Aorta (tissue), 5 donors: ENCODE results near the gene BID. TPM values are rescaled to one million over a fixed set of nuclear protein-coding genes. Genes with fewer than 3 reads are reported as not detected.
A peak's percentile ranks its signal among the peaks of the same experiment; 100 is the strongest.
"Not testable (repeated sequence)": the region's sequence is repeated elsewhere in the genome, so short reads cannot be mapped to it uniquely, and the experiment has no call there.

Experiments
- ATAC-seq: fragments of 200-7000 bp; cut with Tn5 transposase; one replicate; pipeline ENCODE4 v1.9.1; 2022; ENCODE audit warnings: moderate library complexity; ENCODE audit not compliant: low FRiP score
- DNase-seq, 2 donors: peaks; one replicate each; pipeline ENCODE4 v3.0.0-alpha.2; 2020
- H3K27ac ChIP-seq, 2 donors: one replicate each; pipeline ENCODE4 v1.5.1; 2013; ENCODE audit warnings: low read length in 2 of 2, mild to moderate bottlenecking in 2 of 2, moderate library complexity in 2 of 2, control low read depth in 1 of 2, inconsistent platforms in 1 of 2, low read depth in 1 of 2
- H3K27me3 ChIP-seq, 2 donors: one replicate each; pipeline ENCODE4 v1.6.1; 2013; ENCODE audit warnings: control low read depth in 1 of 2, low read length in 1 of 2, mild to moderate bottlenecking in 1 of 2, moderate library complexity in 1 of 2; ENCODE audit not compliant: insufficient read depth in 2 of 2, control insufficient read depth in 1 of 2
- H3K36me3 ChIP-seq, 2 donors: one replicate each; pipeline ENCODE4 v1.6.1; 2013; ENCODE audit warnings: control low read depth in 1 of 2, low read length in 1 of 2, mild to moderate bottlenecking in 1 of 2; ENCODE audit not compliant: insufficient read depth in 2 of 2, control insufficient read depth in 1 of 2
- H3K4me1 ChIP-seq, 2 donors: one replicate each; pipeline ENCODE4 v1.6.1; 2013; ENCODE audit warnings: low read length in 2 of 2, control low read depth in 1 of 2, mild to moderate bottlenecking in 1 of 2, moderate library complexity in 1 of 2; ENCODE audit not compliant: insufficient read depth in 2 of 2, control insufficient read depth in 1 of 2
- H3K4me3 ChIP-seq, 2 donors: one replicate each; pipeline ENCODE4 v1.5.1; 2013; ENCODE audit warnings: low read length in 2 of 2, control low read depth in 1 of 2, mild to moderate bottlenecking in 1 of 2
- H3K9me3 ChIP-seq: one replicate; pipeline ENCODE4 v1.6.1; 2013; ENCODE audit warnings: mild to moderate bottlenecking, low read length; ENCODE audit not compliant: control insufficient read depth
- WGBS, 2 donors: extraction: QIAGEN DNeasy Blood & Tissue Kit; methylation state at CpG; one replicate each; pipeline ENCODE4 v1.1.7; 2013; 5-methylcytosine and 5-hydroxymethylcytosine counted together
- intact Hi-C, 2 donors: fragments of 100-400 bp; cut with DNase I; formaldehyde crosslinking; loops; one replicate each; pipeline versions ENCODE4 v1.14.2 to v1.15.0; 2022
- polyA plus RNA-seq, 2 donors: library from polyadenylated mRNA; stranded (reverse); fragments of 200-250 nt; gene quantifications; one replicate each; pipeline ENCODE4 v1.2.3, GENCODE V29; 2013
- total RNA-seq, 2 donors: library from RNA; stranded (reverse); fragmentation: NEBNext Ultra II Directional; extraction: Animal tissue kit (Norgen Biotek cat#: 25700); gene quantifications; one replicate each; pipeline ENCODE4 v1.2.1, GENCODE V29; 2021
- donor health status: healthy with polysubstance abuse.
- donor health status: Bipolar disorder and iron deficiency.
- donor health status: DM: no; HTN: no; CAD: no.
- donor health status: DM: no; HTN: no; CAD: no.
- donor health status: DM: yes; HTN: yes; CAD: no.

Gene BID
- total and polyA plus RNA-seq, 4 donors = 8.1 to 12.7 (median 10.0) TPM

DNA sequence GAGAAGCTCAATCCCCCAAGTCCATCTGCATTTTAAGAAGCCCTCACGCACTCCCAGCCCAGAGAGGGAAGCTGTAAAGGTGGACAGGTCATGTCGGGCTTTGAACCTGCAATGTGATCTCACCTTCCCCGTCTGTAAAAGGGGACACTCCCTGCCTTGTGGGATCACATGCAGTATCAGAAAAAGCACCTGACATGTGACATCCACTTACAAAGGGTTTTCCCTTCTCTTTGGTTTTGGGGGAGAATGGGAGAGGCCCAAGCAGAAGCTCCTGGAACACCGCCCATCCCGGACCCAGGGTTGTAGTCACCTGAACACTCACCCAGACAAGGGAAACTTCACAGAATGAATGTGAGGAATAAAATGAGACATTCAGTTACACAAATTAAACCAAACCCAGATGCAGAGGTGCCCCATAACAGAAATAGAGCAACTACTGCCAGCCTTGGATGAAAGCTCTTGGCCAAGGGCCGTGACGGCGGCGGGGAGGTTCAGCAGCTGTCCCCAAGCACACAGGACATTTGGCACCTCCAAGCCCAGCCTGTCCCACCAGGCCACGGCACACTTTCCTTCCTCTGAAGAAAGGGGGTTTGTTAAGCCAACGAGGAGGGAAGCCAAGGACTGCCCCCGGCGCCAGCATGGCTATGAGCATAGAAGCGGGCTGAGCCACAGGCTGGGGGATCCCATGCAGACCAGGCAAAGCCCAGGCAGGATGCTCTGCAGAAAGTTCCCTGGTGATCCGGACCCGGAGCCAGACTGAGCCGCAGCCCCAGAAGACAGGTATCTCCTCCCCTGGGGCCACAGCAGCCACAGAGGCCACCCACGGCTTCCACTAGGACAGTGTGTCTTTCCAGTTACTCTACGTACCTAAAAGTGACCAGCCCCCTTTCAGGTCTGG is 3.8 kb downstream of the BID start:
- Histone ChIP-seq H3K36me3 (no peaks in the 10 kb centered on the region), H3K27me3 (no peaks in the 10 kb centered on the region), H3K4me1 (no peaks in the 10 kb centered on the region), H3K9me3 (no peaks in the 10 kb centered on the region), H3K4me3 (no peak overlapping the region), H3K27ac (no peak overlapping the region)
- ATAC-seq (no peak), DNase-seq (peak in 1 of 2 donors; percentile 67)
- WGBS, 2 donors = 91 to 94% methylated on average over 19 of the region's 19 CpGs
- intact Hi-C loops = no loop called here

- Histone ChIP-seq H3K9me3 (no peaks in the 10 kb centered on the region), H3K36me3 (no peaks in the 10 kb centered on the region), H3K4me1 (no peaks in the 10 kb centered on the region), H3K4me3 (no peak overlapping the region), H3K27me3 (no peaks in the 10 kb centered on the region), H3K27ac (no peak overlapping the region)
- WGBS, 2 donors = 93 to 95% methylated on average over 8 to 9 of the region's 9 CpGs
- DNase-seq (peak in 1 of 2 donors; percentile 63), ATAC-seq (no peak)
- intact Hi-C loops = no loop called here
Observed at GRCh38 chr22:17769716-17770082, 4.6 kb downstream of the BID start.

GRCh38 chr22:17769013-17769715 is 5.1 kb downstream of the BID start:
- Histone ChIP-seq H3K27me3 (no peaks in the 10 kb centered on the region), H3K4me1 (no peaks in the 10 kb centered on the region), H3K36me3 (no peaks in the 10 kb centered on the region), H3K9me3 (no peaks in the 10 kb centered on the region), H3K4me3 (no peak overlapping the region), H3K27ac (no peak overlapping the region)
- ATAC-seq (no peak), DNase-seq (no peak)
- intact Hi-C loops = no loop called here
- WGBS, 2 donors = 88 to 91% methylated on average over 14 of the region's 14 CpGs

- Histone ChIP-seq H3K36me3 (no peaks in the 10 kb centered on the region), H3K4me3 (no peak overlapping the region), H3K27me3 (no peaks in the 10 kb centered on the region), H3K27ac (no peak overlapping the region), H3K9me3 (no peaks in the 10 kb centered on the region), H3K4me1 (no peaks in the 10 kb centered on the region)
- intact Hi-C loops = no loop called here
- ATAC-seq (no peak), DNase-seq (no peak)
- WGBS, 2 donors = 92 to 95% methylated on average over 14 of the region's 14 CpGs
Observed at GRCh38 chr22:17767233-17768065, 6.8 kb downstream of the BID start.

GRCh38 chr22:17764852-17765251 is 9.4 kb downstream of the BID start:
- intact Hi-C loops, ATAC-seq: not testable (repeated sequence)

GRCh38 chr22:17764036-17764435 is 10.2 kb downstream of the BID start:
- Histone ChIP-seq H3K9me3 (no peaks in the 10 kb centered on the region), H3K27ac (no peak overlapping the region), H3K36me3 (no peaks in the 10 kb centered on the region), H3K4me3 (no peak overlapping the region), H3K4me1 (peaks cover 0 to 2% of the 10 kb centered on the region in 2 donors), H3K27me3 (no peaks in the 10 kb centered on the region)
- ATAC-seq (no peak), DNase-seq (no peak)
- intact Hi-C loops = no loop called here
- 74 to 77% methylated on average over 5 of the region's 5 CpGs for WGBS, 2 donors

More at GRCh38 chr22:17764852-17765251, 9.4 kb downstream of the BID start:
- H3K36me3 ChIP-seq, H3K27me3 ChIP-seq, H3K27ac ChIP-seq, H3K9me3 ChIP-seq, DNase-seq, H3K4me1 ChIP-seq, H3K4me3 ChIP-seq: not testable (repeated sequence)
- WGBS, 2 donors = 89 to 91% methylated on average over 5 of the region's 5 CpGs

DNA sequence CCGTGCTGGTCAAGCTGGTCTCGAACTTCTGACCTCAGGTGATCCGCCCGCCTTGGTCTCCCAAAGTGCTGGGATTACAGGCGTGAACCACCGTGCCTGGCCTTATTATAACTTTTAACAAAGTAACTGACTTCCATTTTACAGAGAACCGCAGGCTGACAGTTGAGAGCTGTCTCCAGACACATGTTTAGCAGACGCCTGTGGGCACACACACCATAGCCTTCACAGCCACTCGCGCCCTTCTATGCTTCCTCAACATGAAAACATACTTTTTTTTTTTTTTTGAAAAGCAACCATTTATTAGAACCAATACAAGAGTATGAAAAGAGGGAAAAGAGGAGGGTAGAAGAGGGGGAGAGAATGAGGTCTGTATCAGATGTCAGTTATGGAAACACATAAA is 10.8 kb downstream of the BID start:
- DNase-seq, H3K4me1 ChIP-seq, ATAC-seq, H3K36me3 ChIP-seq, H3K27me3 ChIP-seq, H3K4me3 ChIP-seq, H3K9me3 ChIP-seq, H3K27ac ChIP-seq, intact Hi-C loops: not testable (repeated sequence)
- 89% methylated on average over 10 of the region's 10 CpGs for WGBS, 2 donors

GRCh38 chr22:17761138-17761488 is 13.2 kb downstream of the BID start:
- H3K27me3 ChIP-seq = no peaks in the 10 kb centered on the region
- no peaks in the 10 kb centered on the region for H3K36me3 ChIP-seq
- peaks cover 0 to 2% of the 10 kb centered on the region in 2 donors for H3K4me1 ChIP-seq
- 66 to 68% methylated on average over 2 of the region's 4 CpGs for WGBS, 2 donors
- intact Hi-C loops = no loop called here
- DNase-seq (no peak), ATAC-seq (no peak)
- no peak overlapping the region for H3K4me3 ChIP-seq
- H3K27ac ChIP-seq = no peak overlapping the region
- no peaks in the 10 kb centered on the region for H3K9me3 ChIP-seq
